Daoy (cell line): ENCODE measurements around the gene COL9A3. TPM values are rescaled to one million over a fixed set of nuclear protein-coding genes. Genes with fewer than 3 reads are reported as not detected.
A peak's percentile ranks its signal among the peaks of the same experiment; 100 is the strongest.

Source experiments
- DNase-seq: peaks from one replicate; pipeline ENCODE4 v3.0.0-alpha.2; 2015; ENCODE audit warnings: low read depth
- total RNA-seq: library from RNA; depleted of rRNA; stranded (reverse); fragments of >200 nt; shearing (Covaris generic); gene quantifications from 2 replicates; pipeline ENCODE4 v1.2.3, GENCODE V29; 2014

COL9A3 gene
- total RNA-seq, 1 experiment from 2014 or later, result 0.97 TPM

DNA sequence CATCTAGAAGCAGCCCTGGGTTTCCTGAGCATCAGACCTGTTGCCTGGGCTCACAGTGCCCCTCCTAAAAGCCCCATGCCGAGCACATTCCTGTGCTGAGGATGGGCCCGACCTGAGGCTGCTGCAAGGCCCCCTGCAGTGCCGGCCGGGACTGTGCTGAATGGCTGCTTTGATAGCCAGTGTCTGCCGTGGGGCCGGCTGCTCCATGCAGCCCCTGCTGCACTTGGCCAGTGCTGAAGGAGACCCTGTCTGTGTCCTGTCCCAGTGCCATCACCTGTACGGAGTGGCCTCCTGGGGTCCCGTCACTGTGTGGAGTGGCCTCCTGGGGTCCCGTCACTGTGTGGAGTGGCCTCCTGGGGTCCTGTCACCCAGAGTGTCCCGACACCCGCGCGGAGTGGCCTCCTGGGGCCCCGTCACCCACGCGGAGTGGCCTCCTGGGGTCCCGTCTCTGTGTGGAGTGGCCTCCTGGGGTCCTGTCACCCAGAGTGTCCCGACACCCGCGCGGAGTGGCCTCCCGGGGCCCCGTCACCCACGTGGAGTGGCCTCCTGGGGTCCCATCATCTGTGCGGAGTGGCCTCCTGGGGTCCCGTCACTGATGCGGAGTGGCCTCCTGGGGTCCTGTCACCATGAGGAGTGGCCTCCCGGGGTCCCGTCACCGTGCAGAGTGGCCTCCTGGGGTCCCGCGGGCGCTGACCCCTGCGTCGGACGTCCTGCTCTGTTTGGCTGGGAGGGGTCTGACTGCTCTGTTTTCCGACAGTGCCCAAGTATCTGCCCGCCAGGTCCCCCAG, 7.0 kb downstream of the COL9A3 start:
- DNase-seq, result no peak

GRCh38 chr20:62824476-62825332, 7.9 kb downstream of the COL9A3 start:
- no peak for DNase-seq

DNA sequence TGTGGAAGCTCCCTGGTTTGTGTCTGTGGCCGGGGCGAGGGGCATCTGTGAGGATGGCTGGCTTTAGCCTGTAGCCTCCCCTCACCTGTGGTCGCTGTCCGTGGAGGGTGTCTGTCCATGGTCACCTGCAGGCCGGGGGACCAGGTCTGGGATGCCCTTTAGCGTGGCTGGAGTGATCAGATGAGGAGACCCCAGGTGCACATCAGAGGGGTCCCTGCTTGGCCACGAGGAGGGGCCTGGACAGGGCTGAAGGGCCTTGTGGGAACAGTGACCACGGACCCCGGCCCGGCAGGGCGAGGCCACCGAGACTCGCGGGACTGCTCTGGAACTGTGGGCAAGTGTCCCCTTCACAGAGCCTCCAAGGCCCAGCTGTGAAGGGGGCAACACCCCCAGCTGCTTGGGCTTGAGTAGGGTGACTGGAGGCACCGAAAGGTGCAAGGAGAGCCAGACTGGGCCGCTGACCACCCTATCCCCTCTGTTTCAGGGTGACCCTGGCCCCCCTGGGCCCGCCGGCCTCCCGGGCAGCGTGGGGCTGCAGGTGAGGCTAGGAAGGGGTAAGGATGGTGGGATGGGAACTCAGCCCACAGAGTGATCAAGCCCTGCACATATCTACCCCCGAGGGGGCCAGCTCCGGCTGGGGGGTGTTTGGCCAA, 8.6 kb downstream of the COL9A3 start:
- DNase-seq, result no peak

- DNase-seq, result no peak
Measured at GRCh38 chr20:62825986-62826645, 9.3 kb downstream of the COL9A3 start.

GRCh38 chr20:62826646-62827310, 9.9 kb downstream of the COL9A3 start:
- no peak for DNase-seq

DNA sequence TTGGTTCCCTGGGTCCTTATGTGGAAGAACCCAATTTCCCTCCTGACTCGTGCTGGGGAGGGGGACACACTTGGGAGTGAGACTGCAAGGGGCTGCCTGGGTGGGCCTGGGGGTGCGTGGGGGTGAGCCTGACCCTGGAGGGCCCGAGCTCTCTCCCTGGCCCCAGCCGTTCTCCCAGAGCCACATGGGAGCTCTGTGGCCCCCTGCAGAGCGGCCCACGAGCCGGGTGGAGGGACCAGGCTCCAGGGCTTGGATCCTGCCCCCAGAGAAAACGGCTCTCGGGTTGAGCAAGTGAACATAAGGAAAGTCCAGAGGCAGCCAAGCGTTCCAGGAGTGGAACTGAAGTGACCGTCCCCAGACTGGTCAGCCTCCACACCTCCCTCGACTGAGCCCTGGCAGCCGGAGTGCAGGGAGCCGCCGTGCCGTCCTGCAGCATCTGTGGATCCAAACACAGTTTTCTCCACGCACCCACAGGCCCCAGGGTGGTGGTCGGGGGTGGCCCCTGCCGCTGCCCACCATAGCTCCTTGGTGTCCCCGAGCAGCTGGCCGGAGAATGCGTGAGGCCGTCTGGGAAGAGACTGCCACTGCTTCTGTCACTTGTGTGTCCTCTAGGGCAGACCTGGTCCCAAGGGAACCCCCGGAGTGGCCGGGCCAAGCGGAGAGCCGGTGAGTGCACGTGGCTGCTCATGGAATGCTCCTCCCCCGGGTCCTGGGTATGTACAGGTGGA, 10.6 kb downstream of the COL9A3 start:
- DNase-seq, result no peak

GRCh38 chr20:62828051-62828450, 11.2 kb downstream of the COL9A3 start:
- DNase-seq, result no peak

DNA sequence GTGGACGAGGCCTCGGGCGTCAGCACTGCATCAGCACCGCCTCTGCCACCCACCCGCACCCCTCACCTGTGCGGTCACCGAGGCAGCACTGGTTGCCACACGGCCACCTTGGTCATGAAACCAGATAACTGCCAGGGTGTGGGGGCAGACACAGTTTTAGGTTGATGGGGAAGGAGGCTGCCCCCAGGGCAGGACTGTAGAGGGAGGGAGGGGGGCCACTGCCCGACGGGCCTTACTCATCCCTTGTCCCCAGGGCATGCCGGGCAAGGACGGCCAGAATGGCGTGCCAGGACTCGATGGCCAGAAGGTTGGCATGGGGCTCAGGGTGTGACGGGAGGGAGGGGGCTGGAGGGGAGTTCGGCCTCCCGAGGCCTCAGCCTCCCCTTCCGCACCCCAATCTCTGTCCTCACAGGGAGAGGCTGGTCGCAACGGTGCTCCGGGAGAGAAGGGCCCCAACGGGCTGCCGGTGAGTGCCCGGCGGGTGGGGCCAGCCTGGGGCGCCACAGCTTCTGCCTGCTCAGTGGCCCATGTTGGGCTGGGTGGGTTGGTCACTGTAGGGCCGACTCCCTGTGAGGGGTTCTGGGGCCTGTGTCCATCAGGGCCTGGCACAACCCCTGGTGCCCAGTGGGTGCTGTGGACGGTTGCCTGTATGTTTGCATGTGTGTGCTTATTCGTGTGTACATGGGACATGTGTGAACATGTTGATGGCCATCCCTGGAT, 11.8 kb downstream of the COL9A3 start:
- DNase-seq, result no peak

DNA sequence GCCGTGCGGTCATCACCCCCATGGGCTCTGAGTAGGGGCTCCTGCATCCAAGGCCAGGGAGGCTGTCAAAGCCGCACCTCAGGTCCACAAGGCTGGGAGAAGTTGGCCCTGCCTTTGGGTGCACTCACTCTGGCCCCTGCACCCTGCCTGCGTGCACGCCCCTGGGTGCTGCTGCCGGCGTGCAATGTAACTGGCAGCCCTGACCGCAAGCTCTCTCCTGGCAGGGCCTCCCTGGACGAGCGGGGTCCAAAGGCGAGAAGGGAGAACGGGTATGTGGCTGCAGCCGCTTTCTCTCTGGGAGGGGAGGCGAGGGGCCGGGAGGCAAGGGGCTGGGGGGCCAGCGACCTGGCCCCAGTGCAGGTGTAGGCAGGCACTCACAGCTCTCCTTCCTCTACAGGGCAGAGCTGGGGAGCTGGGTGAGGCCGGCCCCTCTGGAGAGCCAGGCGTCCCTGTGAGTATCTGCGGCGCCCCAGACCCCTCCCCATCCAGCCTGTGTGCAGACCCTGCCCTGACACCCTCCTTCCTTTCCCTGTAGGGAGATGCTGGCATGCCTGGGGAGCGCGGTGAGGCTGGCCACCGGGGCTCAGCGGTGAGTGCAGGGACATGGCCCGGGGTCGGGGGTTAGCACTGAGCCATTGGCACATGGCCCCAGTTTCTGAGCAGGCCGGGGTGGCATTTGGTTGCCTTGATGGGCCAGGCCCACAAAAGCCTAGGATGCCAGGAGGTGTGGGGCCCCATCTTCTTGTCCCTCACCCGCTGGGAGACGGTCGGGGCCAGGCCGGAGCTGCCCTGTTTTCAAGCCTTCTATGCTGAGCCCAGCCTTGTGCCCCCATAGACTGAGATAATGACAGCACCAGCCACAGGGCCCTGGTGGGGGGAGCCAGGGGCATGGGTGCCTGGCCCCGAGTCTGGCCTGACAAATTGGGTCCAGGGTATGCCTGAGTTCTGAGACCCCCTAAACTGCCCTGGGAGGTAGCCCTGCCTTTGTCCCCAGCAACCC, 12.7 kb downstream of the COL9A3 start:
- no peak for DNase-seq

DNA sequence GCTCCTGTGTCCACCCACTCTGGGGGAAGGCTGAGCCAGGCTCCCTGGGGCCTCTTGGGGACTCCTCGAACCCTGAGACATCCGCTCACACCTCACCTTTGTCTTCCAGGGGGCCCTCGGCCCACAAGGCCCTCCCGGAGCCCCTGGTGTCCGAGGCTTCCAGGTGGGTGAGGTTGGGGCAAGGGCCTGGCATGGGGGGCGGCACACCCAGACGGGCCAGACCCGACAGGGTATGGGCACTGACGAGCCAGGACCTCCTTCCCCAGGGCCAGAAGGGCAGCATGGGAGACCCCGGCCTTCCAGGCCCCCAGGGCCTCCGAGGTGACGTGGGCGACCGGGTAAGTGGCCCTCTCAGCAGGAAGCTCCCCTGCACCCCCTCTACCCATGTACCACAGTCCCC, 13.4 kb downstream of the COL9A3 start:
- DNase-seq, result no peak

DNA sequence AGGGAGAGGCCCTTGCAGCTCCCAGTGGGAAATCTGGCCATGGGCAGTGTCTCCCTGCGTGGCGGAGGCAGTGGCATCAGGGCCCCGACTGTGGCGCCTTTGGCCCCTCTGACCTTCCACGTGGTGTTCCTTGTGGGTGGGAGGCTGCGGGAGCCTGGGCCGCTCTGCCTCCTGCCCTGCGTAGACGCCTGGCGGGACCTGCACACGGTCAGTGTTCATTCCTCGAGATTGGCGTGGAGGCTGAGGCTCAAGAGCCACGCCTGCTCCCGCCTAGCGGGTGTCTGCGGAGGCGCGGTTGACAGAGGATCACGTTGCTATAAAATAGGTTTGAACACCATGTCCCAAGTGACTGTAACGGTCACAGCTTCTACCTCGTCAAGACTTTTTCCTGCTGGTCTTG, 14.0 kb downstream of the COL9A3 start:
- peak; percentile 1 for DNase-seq

DNA sequence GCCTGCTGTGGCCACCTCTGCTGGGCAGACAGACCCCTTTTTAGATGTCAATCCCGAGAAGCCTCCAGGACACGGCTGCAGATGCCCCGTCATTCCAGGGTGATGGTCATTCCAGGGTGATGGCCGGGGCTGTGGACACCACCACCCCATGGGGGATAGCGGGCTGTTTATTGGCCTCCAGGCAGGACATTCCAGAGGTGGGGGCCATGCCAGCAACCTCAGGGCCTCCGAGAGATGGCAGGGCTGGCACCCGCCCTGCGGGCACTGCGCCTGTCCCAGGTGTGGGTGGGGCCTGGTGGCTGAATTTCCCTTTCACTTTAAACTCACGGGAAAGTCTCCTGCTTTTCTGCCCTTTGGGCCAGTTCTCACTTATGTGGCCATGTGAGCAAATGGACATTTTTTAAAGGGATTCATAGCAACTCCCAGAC, 14.5 kb downstream of the COL9A3 start:
- DNase-seq, result peak; percentile 1

- peak; percentile 1 for DNase-seq
Measured at GRCh38 chr20:62831854-62832211, 15.0 kb downstream of the COL9A3 start.

DNA sequence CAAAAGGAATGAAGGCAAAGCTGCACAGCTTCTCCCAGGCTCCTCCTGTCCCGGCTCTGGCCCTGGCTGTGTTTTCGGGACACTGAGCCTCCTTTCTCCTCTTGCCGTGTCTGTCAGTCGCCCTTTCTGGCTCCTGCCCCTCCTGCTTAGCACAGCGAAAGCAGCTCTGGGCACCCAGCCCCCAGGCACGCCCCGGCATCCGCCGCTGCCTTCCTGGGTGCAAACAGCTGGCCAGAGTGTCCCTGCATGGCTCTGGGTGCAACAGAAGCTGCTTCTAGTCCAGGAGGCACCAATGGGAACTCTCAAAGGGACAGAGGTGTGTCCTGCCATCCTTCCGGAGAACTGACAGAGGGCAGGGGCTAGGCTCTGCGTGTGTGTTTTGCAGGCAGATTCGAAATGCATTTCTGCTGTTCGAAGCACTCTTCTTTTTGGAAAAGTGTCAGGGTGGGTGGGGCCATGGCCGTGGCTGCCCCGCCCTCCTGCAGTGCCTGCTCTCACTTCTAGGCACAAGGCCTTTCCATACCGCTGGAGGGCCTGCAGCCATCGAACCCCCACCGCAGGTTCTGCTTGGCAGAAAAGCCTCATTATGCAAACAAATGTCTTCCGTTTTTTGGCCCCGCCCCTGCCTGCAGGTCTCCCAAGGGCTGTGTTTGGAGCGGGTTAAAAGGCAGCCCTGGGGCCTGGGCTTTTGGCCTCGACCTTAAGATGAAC, 15.5 kb downstream of the COL9A3 start:
- DNase-seq, result peak; percentile 42

DNA sequence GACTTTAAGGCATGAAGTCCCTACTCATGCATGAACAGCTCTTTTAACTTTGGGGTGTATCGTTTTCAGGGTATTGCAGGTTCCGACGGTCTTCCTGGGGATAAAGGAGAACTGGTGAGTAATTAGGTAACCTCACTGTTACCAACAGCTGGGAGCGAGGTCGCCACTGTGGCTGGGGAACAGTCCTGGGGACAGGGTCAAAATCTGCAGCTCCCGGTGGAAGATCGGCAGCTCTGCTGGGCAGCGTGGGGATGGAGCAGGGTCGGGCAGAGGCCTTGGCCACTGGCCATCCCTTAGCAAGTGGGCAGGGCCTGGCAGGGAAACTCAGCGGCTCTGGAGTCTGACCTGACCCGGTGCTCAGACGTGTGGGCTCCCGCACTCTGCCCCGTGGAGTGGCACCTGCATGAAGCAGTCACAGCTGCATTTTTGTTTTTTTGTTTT, 16.1 kb downstream of the COL9A3 start:
- peak; percentile 1 for DNase-seq

GRCh38 chr20:62834967-62835730, 18.3 kb downstream of the COL9A3 start:
- DNase-seq, result no peak
